A549 (cell line): ENCODE data around the gene ESYT2. TPM values are rescaled to one million over a fixed set of nuclear protein-coding genes. Genes with fewer than 3 reads are reported as not detected.

ENCODE experiments used
- ATAC-seq, 2 experiments: fragments of 200-7000 bp in 1 of 2; fragments of >200 bp in 1 of 2; cut with Nextera tagmentation in 1 of 2; cut with Tn5 transposase in 1 of 2; 3 replicates each; pipeline versions ENCODE4 v1.8.0 to v1.9.1; 2018 to 2020; ENCODE audit warnings: mild to moderate bottlenecking in 1 of 2, moderate library complexity in 1 of 2
- CTCF ChIA-PET: fragments of 300-600 bp; sonication (Branson Sonifier 250); formaldehyde crosslinking; extraction: SDS; loops from one replicate; lab custom pipeline; 2021; ENCODE audit warnings: antibody characterized with exemption, inconsistent platforms; lab: Yijun Ruan, JAX
- POLR2A ChIA-PET: fragments of 350-600 bp; formaldehyde crosslinking; extraction: SDS; loops from one replicate; lab custom pipeline; 2021; ENCODE audit warnings: antibody characterized with exemption, inconsistent platforms; lab: Yijun Ruan, JAX
- DNase-seq, 2 experiments: peaks; one replicate each; pipeline versions ENCODE4 v3.0.0 to v3.0.0-alpha.2; 2011 to 2016; ENCODE audit warnings: low read depth in 1 of 2, low spot score in 1 of 2
- FAIRE-seq: peaks from 2 replicates; lab custom pipeline; 2011; peaks lifted over from hg19 to GRCh38; lab: Jason Lieb, UNC
- H3K27ac ChIP-seq, 2 experiments: fragments of >200 bp; sonication (Bioruptor Twin); formaldehyde crosslinking; 3 replicates each; pipeline ENCODE4 v1.5.1; 2016 to 2017
- H3K4me1 ChIP-seq: fragments of >200 bp; sonication (Bioruptor Twin); formaldehyde crosslinking; 3 replicates; pipeline ENCODE4 v1.6.1; 2016
- H3K4me2 ChIP-seq: fragments of >200 bp; sonication (Bioruptor Twin); formaldehyde crosslinking; 3 replicates; pipeline ENCODE4 v1.6.1; 2016
- H3K4me3 ChIP-seq: fragments of >200 bp; sonication (Bioruptor Twin); formaldehyde crosslinking; 3 replicates; pipeline ENCODE4 v1.5.1; 2016
- H3K9me3 ChIP-seq: fragments of >200 bp; sonication (Bioruptor Twin); formaldehyde crosslinking; 3 replicates; pipeline ENCODE4 v1.6.1; 2016
- CBX8 ChIP-seq: fragments of 200-600 bp; sonication (generic); IDR thresholded peaks from 2 replicates; pipeline ENCODE4 v1.6.1; 2016
- ESRRA ChIP-seq: fragments of 150-350 bp; IDR thresholded peaks from 2 replicates; pipeline ENCODE4 v1.6.1; 2014; ENCODE audit warnings: mild to moderate bottlenecking, low read length, borderline replicate concordance
- FOSB ChIP-seq: fragments of 250-450 bp; sonication (Bioruptor Pico); IDR thresholded peaks from 2 replicates; pipeline ENCODE4 v1.5.0; 2020; ENCODE audit warnings: mild to moderate bottlenecking, moderate library complexity
- GATA3 ChIP-seq: IDR thresholded peaks from 2 replicates; pipeline ENCODE4 v1.6.1; 2012; ENCODE audit warnings: borderline replicate concordance
- HOXA7 ChIP-seq: fragments of 250-450 bp; sonication (Bioruptor Pico); IDR thresholded peaks from 2 replicates; pipeline ENCODE4 v1.5.0; 2020; ENCODE audit warnings: mild to moderate bottlenecking, moderate library complexity
- HOXB13 ChIP-seq: fragments of 250-450 bp; sonication (Bioruptor Pico); IDR thresholded peaks from 2 replicates; pipeline ENCODE4 v1.5.0; 2020; ENCODE audit warnings: low read depth, mild to moderate bottlenecking, moderate library complexity
- JUNB ChIP-seq: fragments of >200 bp; sonication (Bioruptor Twin); formaldehyde crosslinking; IDR thresholded peaks from 2 replicates; pipeline ENCODE4 v1.6.1; 2016
- KDM5A ChIP-seq: fragments of 200-600 bp; sonication (generic); IDR thresholded peaks from 2 replicates; pipeline ENCODE4 v1.6.1; 2016; ENCODE audit warnings: antibody characterized with exemption, mild to moderate bottlenecking
- MAZ ChIP-seq: fragments of 150-350 bp; IDR thresholded peaks from 2 replicates; pipeline ENCODE4 v1.6.1; 2014; ENCODE audit warnings: antibody characterized with exemption, low read depth, low read length, borderline replicate concordance
- MYC ChIP-seq: IDR thresholded peaks from 2 replicates; pipeline ENCODE4 v1.6.1; 2012; ENCODE audit warnings: mild to moderate bottlenecking, inconsistent platforms, low read length, improper control_type of control experiment, borderline replicate concordance
- RAD21 ChIP-seq, 2 experiments: fragments of >200 bp in 1 of 2; sonication (Bioruptor Twin) in 1 of 2; formaldehyde crosslinking in 1 of 2; IDR thresholded peaks in 1 of 2; conservative IDR thresholded peaks in 1 of 2; 2 replicates in 1 of 2; 3 replicates in 1 of 2; pipeline ENCODE4 v1.6.1; 2012 to 2018; ENCODE audit warnings: inconsistent platforms in 1 of 2
- SMC3 ChIP-seq: fragments of >200 bp; sonication (Bioruptor Twin); formaldehyde crosslinking; IDR thresholded peaks from 3 replicates; pipeline ENCODE4 v1.6.1; 2018; ENCODE audit warnings: inconsistent platforms
- ZC3H11A ChIP-seq: fragments of 450-650 bp; IDR thresholded peaks from 2 replicates; pipeline ENCODE4 v1.6.1; 2014; ENCODE audit warnings: antibody characterized with exemption, mild to moderate bottlenecking
- ZNF302 ChIP-seq: fragments of 250-450 bp; sonication (Bioruptor Pico); IDR thresholded peaks from 2 replicates; pipeline ENCODE4 v1.9.0; 2021; ENCODE audit warnings: inconsistent platforms, mild to moderate bottlenecking, moderate library complexity
- WGBS: methylation state at CpG from one replicate; pipeline ENCODE4 v1.1.6; 2017; ENCODE audit errors: missing lambda C conversion rate; 5-methylcytosine and 5-hydroxymethylcytosine counted together
- polyA plus RNA-seq, 4 experiments: library from polyadenylated mRNA; depleted of rRNA in 3 of 4; stranded (reverse); fragments of >200 nt; fragmentation: RNase III in 1 of 4; extraction: RNeasy Plus Mini Kit Qiagen cat#74134 plus additional on column Dnase treatment in 1 of 4; gene quantifications; 2 replicates in 3 of 4; 3 replicates in 1 of 4; pipeline ENCODE4 v1.2.3, GENCODE V29; 2011 to 2017
- TF ChIP-seq, protein P1 (sequence below): fragments of 250-450 bp; sonication (Bioruptor Pico); IDR thresholded peaks from 2 replicates; pipeline ENCODE4 v1.5.0; 2020; ENCODE audit warnings: low read depth, mild to moderate bottlenecking, moderate library complexity
- TF ChIP-seq, protein P2 (sequence below): fragments of >200 bp; sonication (Bioruptor Twin); formaldehyde crosslinking; IDR thresholded peaks from 3 replicates; pipeline ENCODE4 v1.5.1; 2016
- TF ChIP-seq, protein P3 (sequence below): fragments of 200-600 bp; sonication (generic); IDR thresholded peaks from 2 replicates; pipeline ENCODE4 v1.6.1; 2016; ENCODE audit warnings: antibody characterized with exemption, mild to moderate bottlenecking, moderate library complexity
- TF ChIP-seq, protein P4 (sequence below): fragments of 150-350 bp; IDR thresholded peaks from 2 replicates; pipeline ENCODE4 v1.6.1; 2014; ENCODE audit warnings: low read depth, mild to moderate bottlenecking, low read length
- TF ChIP-seq, protein P5 (sequence below): fragments of >200 bp; sonication (Bioruptor Twin); formaldehyde crosslinking; IDR thresholded peaks from 2 replicates; pipeline ENCODE4 v1.6.1; 2016

The ESYT2 gene
- polyA plus RNA-seq, 2 of the 4 experiments (the other 2 are of a cell fraction), result 45.8 to 77.0 TPM

DNA sequence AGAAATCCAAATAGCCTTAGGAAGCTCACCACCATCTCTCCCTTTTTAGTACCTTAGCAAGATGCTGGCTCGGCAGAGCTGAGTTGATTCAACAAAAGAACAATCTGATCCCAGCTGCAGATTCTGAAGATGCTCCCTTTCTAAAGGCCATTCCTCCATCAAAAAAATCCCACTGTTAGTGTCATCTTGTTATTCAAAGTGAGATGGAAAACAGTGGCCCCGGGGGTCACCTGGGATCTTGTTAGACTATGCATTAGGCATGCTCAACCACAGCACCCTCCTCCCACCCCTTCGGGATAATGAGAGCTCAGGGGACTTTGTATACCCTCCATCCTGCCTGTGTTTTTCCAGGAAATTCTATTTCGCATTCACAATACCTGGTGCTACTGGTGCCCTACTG is 127.1 kb downstream of the ESYT2 start (continued):
- TF ChIP-seq, protein P1, sequence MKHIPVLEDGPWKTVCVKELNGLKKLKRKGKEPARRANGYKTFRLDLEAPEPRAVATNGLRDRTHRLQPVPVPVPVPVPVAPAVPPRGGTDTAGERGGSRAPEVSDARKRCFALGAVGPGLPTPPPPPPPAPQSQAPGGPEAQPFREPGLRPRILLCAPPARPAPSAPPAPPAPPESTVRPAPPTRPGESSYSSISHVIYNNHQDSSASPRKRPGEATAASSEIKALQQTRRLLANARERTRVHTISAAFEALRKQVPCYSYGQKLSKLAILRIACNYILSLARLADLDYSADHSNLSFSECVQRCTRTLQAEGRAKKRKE, result no peak

DNA sequence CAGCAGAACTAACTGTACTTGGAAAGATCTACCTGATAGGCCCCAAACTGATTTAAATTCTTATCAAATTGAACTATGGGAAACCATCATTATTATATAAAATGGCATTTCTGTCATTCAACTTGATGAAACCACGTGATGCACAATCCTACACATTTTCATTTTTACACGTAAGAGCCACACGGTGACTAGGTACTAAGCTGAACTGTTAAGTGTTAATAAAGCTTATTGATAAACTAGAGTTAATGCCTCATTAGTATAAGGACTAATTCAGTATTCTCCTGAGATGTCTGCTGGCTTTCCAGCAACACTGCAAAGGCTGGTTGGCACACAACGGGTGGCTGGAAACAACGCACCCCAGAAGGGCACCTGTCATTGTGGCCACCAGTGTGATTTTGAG is 129.3 kb downstream of the ESYT2 start:
- no peak for ATAC-seq
- FAIRE-seq, result no peak
- 95% methylated on average over 5 of the region's 5 CpGs for WGBS
- Histone ChIP-seq H3K9me3 (no peaks in the 10 kb centered on the region), H3K4me1 (peaks cover 18% of the 10 kb centered on the region), H3K4me2 (no peak overlapping the region), H3K27ac (no peak overlapping the region), H3K4me3 (no peak overlapping the region)
- ChIA-PET CTCF (interaction anchor here (1.1 to 8.1 kb wide), 2 partner anchors 10 to 279 kb away, joined by 4 to 111 read pairs; no protein-coding TSS in a partner anchor), POLR2A (no interaction called here)
- TF ChIP-seq RAD21 (conservative IDR thresholded peaks at IDR 0.05 in 1 of 2, IDR thresholded peaks at IDR 0.05 in 1 of 2) (no peak), ESRRA (no peak), CBX8 (no peak), ZC3H11A (no peak), MYC (no peak), JUNB (no peak), KDM5A (no peak), SMC3 (no peak), MAZ (no peak), HOXA7 (no peak), HOXB13 (CRISPR knock-in tag) (no peak), GATA3 (no peak), ZNF302 (CRISPR knock-in tag) (no peak), FOSB (no peak)
- TF ChIP-seq, protein P2, sequence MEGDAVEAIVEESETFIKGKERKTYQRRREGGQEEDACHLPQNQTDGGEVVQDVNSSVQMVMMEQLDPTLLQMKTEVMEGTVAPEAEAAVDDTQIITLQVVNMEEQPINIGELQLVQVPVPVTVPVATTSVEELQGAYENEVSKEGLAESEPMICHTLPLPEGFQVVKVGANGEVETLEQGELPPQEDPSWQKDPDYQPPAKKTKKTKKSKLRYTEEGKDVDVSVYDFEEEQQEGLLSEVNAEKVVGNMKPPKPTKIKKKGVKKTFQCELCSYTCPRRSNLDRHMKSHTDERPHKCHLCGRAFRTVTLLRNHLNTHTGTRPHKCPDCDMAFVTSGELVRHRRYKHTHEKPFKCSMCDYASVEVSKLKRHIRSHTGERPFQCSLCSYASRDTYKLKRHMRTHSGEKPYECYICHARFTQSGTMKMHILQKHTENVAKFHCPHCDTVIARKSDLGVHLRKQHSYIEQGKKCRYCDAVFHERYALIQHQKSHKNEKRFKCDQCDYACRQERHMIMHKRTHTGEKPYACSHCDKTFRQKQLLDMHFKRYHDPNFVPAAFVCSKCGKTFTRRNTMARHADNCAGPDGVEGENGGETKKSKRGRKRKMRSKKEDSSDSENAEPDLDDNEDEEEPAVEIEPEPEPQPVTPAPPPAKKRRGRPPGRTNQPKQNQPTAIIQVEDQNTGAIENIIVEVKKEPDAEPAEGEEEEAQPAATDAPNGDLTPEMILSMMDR, result no peak
- TF ChIP-seq, protein P3, sequence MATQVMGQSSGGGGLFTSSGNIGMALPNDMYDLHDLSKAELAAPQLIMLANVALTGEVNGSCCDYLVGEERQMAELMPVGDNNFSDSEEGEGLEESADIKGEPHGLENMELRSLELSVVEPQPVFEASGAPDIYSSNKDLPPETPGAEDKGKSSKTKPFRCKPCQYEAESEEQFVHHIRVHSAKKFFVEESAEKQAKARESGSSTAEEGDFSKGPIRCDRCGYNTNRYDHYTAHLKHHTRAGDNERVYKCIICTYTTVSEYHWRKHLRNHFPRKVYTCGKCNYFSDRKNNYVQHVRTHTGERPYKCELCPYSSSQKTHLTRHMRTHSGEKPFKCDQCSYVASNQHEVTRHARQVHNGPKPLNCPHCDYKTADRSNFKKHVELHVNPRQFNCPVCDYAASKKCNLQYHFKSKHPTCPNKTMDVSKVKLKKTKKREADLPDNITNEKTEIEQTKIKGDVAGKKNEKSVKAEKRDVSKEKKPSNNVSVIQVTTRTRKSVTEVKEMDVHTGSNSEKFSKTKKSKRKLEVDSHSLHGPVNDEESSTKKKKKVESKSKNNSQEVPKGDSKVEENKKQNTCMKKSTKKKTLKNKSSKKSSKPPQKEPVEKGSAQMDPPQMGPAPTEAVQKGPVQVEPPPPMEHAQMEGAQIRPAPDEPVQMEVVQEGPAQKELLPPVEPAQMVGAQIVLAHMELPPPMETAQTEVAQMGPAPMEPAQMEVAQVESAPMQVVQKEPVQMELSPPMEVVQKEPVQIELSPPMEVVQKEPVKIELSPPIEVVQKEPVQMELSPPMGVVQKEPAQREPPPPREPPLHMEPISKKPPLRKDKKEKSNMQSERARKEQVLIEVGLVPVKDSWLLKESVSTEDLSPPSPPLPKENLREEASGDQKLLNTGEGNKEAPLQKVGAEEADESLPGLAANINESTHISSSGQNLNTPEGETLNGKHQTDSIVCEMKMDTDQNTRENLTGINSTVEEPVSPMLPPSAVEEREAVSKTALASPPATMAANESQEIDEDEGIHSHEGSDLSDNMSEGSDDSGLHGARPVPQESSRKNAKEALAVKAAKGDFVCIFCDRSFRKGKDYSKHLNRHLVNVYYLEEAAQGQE, result no peak
- TF ChIP-seq, protein P4, sequence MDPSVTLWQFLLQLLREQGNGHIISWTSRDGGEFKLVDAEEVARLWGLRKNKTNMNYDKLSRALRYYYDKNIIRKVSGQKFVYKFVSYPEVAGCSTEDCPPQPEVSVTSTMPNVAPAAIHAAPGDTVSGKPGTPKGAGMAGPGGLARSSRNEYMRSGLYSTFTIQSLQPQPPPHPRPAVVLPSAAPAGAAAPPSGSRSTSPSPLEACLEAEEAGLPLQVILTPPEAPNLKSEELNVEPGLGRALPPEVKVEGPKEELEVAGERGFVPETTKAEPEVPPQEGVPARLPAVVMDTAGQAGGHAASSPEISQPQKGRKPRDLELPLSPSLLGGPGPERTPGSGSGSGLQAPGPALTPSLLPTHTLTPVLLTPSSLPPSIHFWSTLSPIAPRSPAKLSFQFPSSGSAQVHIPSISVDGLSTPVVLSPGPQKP, result no peak
- TF ChIP-seq, protein P5, sequence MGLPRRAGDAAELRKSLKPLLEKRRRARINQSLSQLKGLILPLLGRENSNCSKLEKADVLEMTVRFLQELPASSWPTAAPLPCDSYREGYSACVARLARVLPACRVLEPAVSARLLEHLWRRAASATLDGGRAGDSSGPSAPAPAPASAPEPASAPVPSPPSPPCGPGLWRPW, result no peak
- DNase-seq, result no peak
